Keratinocyte (primary cell): ENCODE measurements around the gene EXOC3L1.

ENCODE experiments used
- CTCF ChIP-seq, 3 experiments: IDR thresholded peaks in 1 of 3; conservative IDR thresholded peaks in 1 of 3; optimal IDR thresholded peaks in 1 of 3; 2 replicates in 2 of 3; 3 replicates in 1 of 3; pipeline versions ENCODE3 to v1.5.1; 2011; ENCODE audit warnings: low read length in 3 of 3, mild to moderate bottlenecking in 3 of 3, moderate library complexity in 2 of 3, control low read depth in 1 of 3, inconsistent platforms in 1 of 3; ENCODE audit not compliant: insufficient read depth in 2 of 3; ENCODE audit errors: extremely low read depth in 1 of 3
- EZH2 ChIP-seq: IDR thresholded peaks from one replicate; pipeline ENCODE4 v1.6.1; 2012; ENCODE audit warnings: inconsistent platforms, mild to moderate bottlenecking, low read length, moderate library complexity

- no peak for TF ChIP-seq CTCF (optimal IDR thresholded peaks at IDR 0.05 in 1 of 3, IDR thresholded peaks at IDR 0.05 in 1 of 3, conservative IDR thresholded peaks at IDR 0.05 in 1 of 3; ENCODE audit: extremely low read depth in 1 of 3, insufficient read depth in 2 of 3, low read length in 3 of 3)
- no peak for TF ChIP-seq EZH2
Observed at GRCh38 chr16:67164599-67165061, 25.3 kb downstream of the EXOC3L1 start, which contains the start of gene HSF4.
